ENCODE results near the gene PRORP. TPM values are rescaled to one million over a fixed set of nuclear protein-coding genes. Genes with fewer than 3 reads are reported as not detected.

The PRORP gene
- total RNA-seq, 2 experiments from 2014 or later = 45.2 to 52.2 TPM

Other genes with a start within 250 kb of the PRORP start
- gene BAZ1A, start 247.2 kb upstream of the PRORP start, total RNA-seq (2014; rRNA removed; shearing (Covaris generic)) = 39.6 and 42.2 TPM in 2 replicates
- 58.6 and 58.7 TPM in 2 replicates for gene BAZ1A, start 247.2 kb upstream of the PRORP start, total RNA-seq (2022)
- 50.9 and 53.8 TPM in 2 replicates for gene SRP54, start 139.6 kb upstream of the PRORP start, total RNA-seq (2014; rRNA removed; shearing (Covaris generic))
- 81.9 and 86.0 TPM in 2 replicates for gene SRP54, start 139.6 kb upstream of the PRORP start, total RNA-seq (2022)
- 17.3 and 19.0 TPM in 2 replicates for gene FAM177A1, start 76.3 kb upstream of the PRORP start, total RNA-seq (2014; rRNA removed; shearing (Covaris generic))
- 31.8 and 32.5 TPM in 2 replicates for gene FAM177A1, start 76.3 kb upstream of the PRORP start, total RNA-seq (2022)
- 50.8 and 59.4 TPM in 2 replicates for gene PPP2R3C, start 562 bp upstream of the PRORP start, total RNA-seq (2014; rRNA removed; shearing (Covaris generic))
- 42.2 and 47.4 TPM in 2 replicates for gene PPP2R3C, start 562 bp upstream of the PRORP start, total RNA-seq (2022)
- gene PSMA6, start 169.8 kb downstream of the PRORP start, total RNA-seq (2014; rRNA removed; shearing (Covaris generic)) = 208 and 216 TPM in 2 replicates
- gene PSMA6, start 169.8 kb downstream of the PRORP start, total RNA-seq (2022) = 249 and 267 TPM in 2 replicates